Hepatocyte (in vitro differentiated cells): ENCODE data around the gene ARL14.

ENCODE experiments used
- EZH2 ChIP-seq: fragments of 200-600 bp; sonication (generic); IDR thresholded peaks from 2 replicates; pipeline ENCODE4 v1.6.1; 2016; ENCODE audit warnings: antibody characterized with exemption, mild to moderate bottlenecking, borderline replicate concordance
- TF ChIP-seq, protein P1 (sequence below): fragments of 200-600 bp; sonication (generic); IDR thresholded peaks from 2 replicates; pipeline ENCODE4 v1.5.1; 2016; ENCODE audit warnings: antibody characterized with exemption, mild to moderate bottlenecking; ENCODE audit not compliant: poor library complexity

GRCh38 chr3:160703974-160704373 lies 27.0 kb downstream of the ARL14 start:
- TF ChIP-seq EZH2 = no peak
- TF ChIP-seq, protein P1, sequence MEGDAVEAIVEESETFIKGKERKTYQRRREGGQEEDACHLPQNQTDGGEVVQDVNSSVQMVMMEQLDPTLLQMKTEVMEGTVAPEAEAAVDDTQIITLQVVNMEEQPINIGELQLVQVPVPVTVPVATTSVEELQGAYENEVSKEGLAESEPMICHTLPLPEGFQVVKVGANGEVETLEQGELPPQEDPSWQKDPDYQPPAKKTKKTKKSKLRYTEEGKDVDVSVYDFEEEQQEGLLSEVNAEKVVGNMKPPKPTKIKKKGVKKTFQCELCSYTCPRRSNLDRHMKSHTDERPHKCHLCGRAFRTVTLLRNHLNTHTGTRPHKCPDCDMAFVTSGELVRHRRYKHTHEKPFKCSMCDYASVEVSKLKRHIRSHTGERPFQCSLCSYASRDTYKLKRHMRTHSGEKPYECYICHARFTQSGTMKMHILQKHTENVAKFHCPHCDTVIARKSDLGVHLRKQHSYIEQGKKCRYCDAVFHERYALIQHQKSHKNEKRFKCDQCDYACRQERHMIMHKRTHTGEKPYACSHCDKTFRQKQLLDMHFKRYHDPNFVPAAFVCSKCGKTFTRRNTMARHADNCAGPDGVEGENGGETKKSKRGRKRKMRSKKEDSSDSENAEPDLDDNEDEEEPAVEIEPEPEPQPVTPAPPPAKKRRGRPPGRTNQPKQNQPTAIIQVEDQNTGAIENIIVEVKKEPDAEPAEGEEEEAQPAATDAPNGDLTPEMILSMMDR = no peak
